Psoas muscle (tissue), 8 donors: ENCODE data around the gene TCEANC. TPM values are rescaled to one million over a fixed set of nuclear protein-coding genes. Genes with fewer than 3 reads are reported as not detected.

Experiments
- ATAC-seq, 4 donors: fragments of 200-7000 bp; cut with Tn5 transposase; one replicate each; pipeline ENCODE4 v1.9.1; 2020; ENCODE audit warnings: moderate library complexity in 3 of 4, mild to moderate bottlenecking in 2 of 4
- DNase-seq, 2 donors: peaks; one replicate each; pipeline ENCODE4 v3.0.0-alpha.2; 2020
- H3K27ac ChIP-seq: fragments of 200-600 bp; one replicate; pipeline ENCODE4 v1.8.0; 2022
- H3K27me3 ChIP-seq, 3 donors: fragments of 200-600 bp in 1 of 3; one replicate each; pipeline versions ENCODE4 v1.6.1 to v1.8.0; 2013 to 2022; ENCODE audit warnings: low read length in 2 of 3, mild to moderate bottlenecking in 2 of 3, moderate library complexity in 1 of 3; ENCODE audit not compliant: insufficient read depth in 3 of 3
- H3K36me3 ChIP-seq, 2 donors: fragments of 200-600 bp in 1 of 2; one replicate each; pipeline versions ENCODE4 v1.6.1 to v1.8.0; 2013 to 2022; ENCODE audit warnings: low read depth in 1 of 2, mild to moderate bottlenecking in 1 of 2, moderate library complexity in 1 of 2; ENCODE audit not compliant: insufficient read depth in 1 of 2
- H3K4me1 ChIP-seq: fragments of 200-600 bp; one replicate; pipeline ENCODE4 v1.8.0; 2022
- H3K4me3 ChIP-seq: fragments of 200-600 bp; one replicate; pipeline ENCODE4 v1.8.0; 2022; ENCODE audit warnings: mild to moderate bottlenecking
- H3K9me3 ChIP-seq: fragments of 200-600 bp; one replicate; pipeline ENCODE4 v1.8.0; 2022
- WGBS, 3 donors: extraction: QIAGEN DNeasy Blood & Tissue Kit; methylation state at CpG; one replicate each; pipeline versions ENCODE4 v1.1.6 to v1.1.7; 2013; 5-methylcytosine and 5-hydroxymethylcytosine counted together
- intact Hi-C, 2 donors: fragments of 100-400 bp; cut with DNase I; formaldehyde crosslinking; loops; one replicate each; pipeline versions ENCODE4 v1.11.0 to v1.14.2; 2022
- polyA plus RNA-seq, 3 donors: library from polyadenylated mRNA; stranded (reverse); fragments of 200-250 nt; gene quantifications; one replicate each; pipeline ENCODE4 v1.2.3, GENCODE V29; 2013
- total RNA-seq, 4 donors: library from RNA; stranded (reverse); fragmentation: NEBNext Ultra II Directional in 2 of 4; extraction: Animal tissue kit (Norgen Biotek cat#: 25700) in 2 of 4; gene quantifications; one replicate each; pipeline versions ENCODE4 v1.2.1 to v1.2.4, GENCODE V29; 2021 to 2023
- TF ChIP-seq, protein P1 (sequence below): fragments of 200-600 bp; IDR thresholded peaks from one replicate; pipeline ENCODE4 v1.8.0; 2022; ENCODE audit warnings: antibody characterized with exemption
- donor health status: healthy with polysubstance abuse.
- donor health status: DM: no; HTN: no; CAD: no; lungs with moderate emphysema.
- donor health status: Bipolar disorder and iron deficiency.
- donor health status: healthy.
- donor health status: DM: yes; HTN: yes; CAD: no.
- donor health status: DM: no; HTN: no; CAD: no.
- donor health status: DM: no; HTN: no; CAD: no.
- donor health status: DM: yes; HTN: yes; CAD: no.

TCEANC gene
- total and polyA plus RNA-seq, 7 donors: 0.95 to 5.2 (median 3.5) TPM

- WGBS, 3 donors: 37 to 57% (median 43%) methylated on average over 7 of the region's 7 CpGs
- peaks cover 0 to 4% (median 0%) of the 10 kb centered on the region in 3 donors for H3K27me3 ChIP-seq
- ATAC-seq (no peak), DNase-seq (no peak)
- H3K36me3 ChIP-seq: peaks cover 0 to 17% of the 10 kb centered on the region in 2 donors
- peaks cover 6% of the 10 kb centered on the region for H3K4me1 ChIP-seq
- intact Hi-C loops: no loop called here
- H3K9me3 ChIP-seq: no peaks in the 10 kb centered on the region
- TF ChIP-seq, protein P1, sequence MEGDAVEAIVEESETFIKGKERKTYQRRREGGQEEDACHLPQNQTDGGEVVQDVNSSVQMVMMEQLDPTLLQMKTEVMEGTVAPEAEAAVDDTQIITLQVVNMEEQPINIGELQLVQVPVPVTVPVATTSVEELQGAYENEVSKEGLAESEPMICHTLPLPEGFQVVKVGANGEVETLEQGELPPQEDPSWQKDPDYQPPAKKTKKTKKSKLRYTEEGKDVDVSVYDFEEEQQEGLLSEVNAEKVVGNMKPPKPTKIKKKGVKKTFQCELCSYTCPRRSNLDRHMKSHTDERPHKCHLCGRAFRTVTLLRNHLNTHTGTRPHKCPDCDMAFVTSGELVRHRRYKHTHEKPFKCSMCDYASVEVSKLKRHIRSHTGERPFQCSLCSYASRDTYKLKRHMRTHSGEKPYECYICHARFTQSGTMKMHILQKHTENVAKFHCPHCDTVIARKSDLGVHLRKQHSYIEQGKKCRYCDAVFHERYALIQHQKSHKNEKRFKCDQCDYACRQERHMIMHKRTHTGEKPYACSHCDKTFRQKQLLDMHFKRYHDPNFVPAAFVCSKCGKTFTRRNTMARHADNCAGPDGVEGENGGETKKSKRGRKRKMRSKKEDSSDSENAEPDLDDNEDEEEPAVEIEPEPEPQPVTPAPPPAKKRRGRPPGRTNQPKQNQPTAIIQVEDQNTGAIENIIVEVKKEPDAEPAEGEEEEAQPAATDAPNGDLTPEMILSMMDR: no peak
- peak overlapping the region; percentile 79 for H3K4me3 ChIP-seq
- H3K27ac ChIP-seq: peak overlapping the region; percentile 92
Observed at GRCh38 chrX:13652287-13652793, 601 bp upstream of the TCEANC start.

GRCh38 chrX:13654116-13654515 is 1.2 kb downstream of the TCEANC start:
- peaks cover 0 to 17% of the 10 kb centered on the region in 2 donors for H3K36me3 ChIP-seq
- H3K27me3 ChIP-seq: no peaks in the 10 kb centered on the region
- ATAC-seq: no peak
- H3K27ac ChIP-seq: peak overlapping the region; percentile 92
- peaks cover 6% of the 10 kb centered on the region for H3K4me1 ChIP-seq
- TF ChIP-seq, protein P1: no peak
- DNase-seq: no peak
- peak overlapping the region; percentile 79 for H3K4me3 ChIP-seq
- no peaks in the 10 kb centered on the region for H3K9me3 ChIP-seq
- intact Hi-C loops: no loop called here

DNA sequence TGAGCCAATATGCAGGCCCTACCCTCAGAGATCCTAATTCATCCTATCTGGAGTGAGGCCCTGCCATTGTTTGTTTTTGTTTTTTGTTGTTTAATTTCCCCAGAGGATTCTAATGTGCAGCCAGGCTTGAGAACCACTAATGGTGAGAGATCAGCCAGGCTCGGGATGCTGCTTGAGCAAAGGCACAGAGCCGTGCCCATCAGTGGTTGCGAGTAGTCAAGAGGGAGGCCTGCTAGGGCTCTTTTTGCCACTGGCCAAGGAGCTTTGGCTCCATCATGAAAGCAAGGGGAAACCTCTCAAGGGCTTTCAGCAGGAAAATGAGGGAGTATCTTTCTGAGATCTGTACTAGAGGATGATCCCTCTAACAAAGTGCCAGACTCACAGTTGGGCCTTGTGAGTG is 2.7 kb downstream of the TCEANC start:
- Histone ChIP-seq H3K9me3 (no peaks in the 10 kb centered on the region), H3K4me3 (no peak overlapping the region), H3K27ac (no peak overlapping the region), H3K27me3 (no peaks in the 10 kb centered on the region), H3K36me3 (peaks cover 0 to 28% of the 10 kb centered on the region in 2 donors), H3K4me1 (peaks cover 6% of the 10 kb centered on the region)
- DNase-seq: no peak
- TF ChIP-seq, protein P1: no peak
- intact Hi-C loops: loop anchor here (5.0 kb wide), 3 partner anchors 77 to 377 kb away; partner anchors contain the start of genes OFD1 (in 1 of the 2) and TRAPPC2 (in 1 of the 2)
- 82 to 97% (median 87%) methylated on average over 3 of the region's 3 CpGs for WGBS, 3 donors
- no peak for ATAC-seq

DNA sequence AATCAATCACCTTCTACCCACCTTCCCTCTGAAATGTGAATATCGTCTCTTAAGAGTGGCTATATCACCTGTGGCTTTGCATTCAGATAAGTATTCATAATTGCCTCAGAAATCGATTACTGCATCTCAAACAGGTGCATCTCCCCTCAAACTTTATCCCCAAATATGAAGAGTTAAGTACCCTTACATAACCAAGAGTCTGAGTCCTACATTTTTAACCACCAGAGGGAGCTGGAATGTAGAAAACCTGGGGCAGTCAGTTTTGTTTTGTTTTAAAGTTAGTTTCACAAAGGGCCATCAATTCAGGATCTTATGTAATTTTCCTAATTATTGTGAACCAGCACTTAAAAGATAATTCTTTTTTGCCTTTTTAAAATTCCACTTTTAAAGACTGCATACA is 5.7 kb downstream of the TCEANC start:
- DNase-seq (no peak), ATAC-seq (peak in 2 of 4 donors; percentile 39 to 76)
- TF ChIP-seq, protein P1: peak; percentile 75
- peaks cover 0 to 53% of the 10 kb centered on the region in 2 donors for H3K36me3 ChIP-seq
- no peaks in the 10 kb centered on the region for H3K27me3 ChIP-seq
- intact Hi-C loops: loop anchor here (5.0 kb wide), 3 partner anchors 74 to 374 kb away; partner anchors contain the start of genes OFD1 (in 1 of the 2) and TRAPPC2 (in 1 of the 2)
- WGBS, 3 donors: 14 to 23% (median 15%) methylated on average over 2 of the region's 2 CpGs
- no peak overlapping the region for H3K27ac ChIP-seq
- H3K9me3 ChIP-seq: no peaks in the 10 kb centered on the region
- H3K4me3 ChIP-seq: no peak overlapping the region
- peaks cover 6% of the 10 kb centered on the region for H3K4me1 ChIP-seq

DNA sequence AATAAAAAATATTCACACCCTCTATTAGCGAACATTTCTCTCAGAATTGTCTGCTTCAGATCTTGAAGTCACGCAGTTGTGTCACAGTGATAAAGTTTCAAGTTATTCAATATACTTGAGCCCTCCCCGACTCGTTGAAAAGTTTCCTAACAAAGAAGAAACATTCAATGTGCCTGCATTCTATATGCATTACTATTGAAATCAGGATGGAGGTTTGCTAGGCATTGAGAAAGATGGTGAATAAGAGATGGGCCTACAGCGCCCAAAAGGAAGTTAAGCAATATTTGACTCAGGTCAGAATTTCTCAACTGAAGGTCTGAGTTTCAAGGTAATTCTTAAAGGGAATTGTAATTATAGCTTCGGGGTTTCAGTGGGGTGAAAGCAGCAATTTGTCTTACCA is 6.1 kb downstream of the TCEANC start:
- no peaks in the 10 kb centered on the region for H3K9me3 ChIP-seq
- no peak for ATAC-seq
- no peak overlapping the region for H3K4me3 ChIP-seq
- TF ChIP-seq, protein P1: no peak
- H3K27me3 ChIP-seq: no peaks in the 10 kb centered on the region
- peaks cover 3% of the 10 kb centered on the region for H3K4me1 ChIP-seq
- DNase-seq: no peak
- intact Hi-C loops: loop anchor here (5.0 kb wide), 3 partner anchors 73 to 373 kb away; partner anchors contain the start of genes OFD1 (in 1 of the 2) and TRAPPC2 (in 1 of the 2)
- WGBS, 3 donors: 36 to 45% (median 44%) methylated on average over 6 of the region's 6 CpGs
- H3K27ac ChIP-seq: no peak overlapping the region
- H3K36me3 ChIP-seq: peaks cover 0 to 56% of the 10 kb centered on the region in 2 donors
